Transverse colon (tissue), 4 donors: ENCODE results near the gene PGM2. TPM values are rescaled to one million over a fixed set of nuclear protein-coding genes. Genes with fewer than 3 reads are reported as not detected.

Experiments
- DNase-seq: peaks from one replicate; pipeline ENCODE4 v3.0.0-alpha.2; 2019
- H3K27ac ChIP-seq, 4 donors: fragments of 200-600 bp; sonication (generic); 2 replicates each; pipeline ENCODE4 v1.5.1; 2016 to 2018; ENCODE audit warnings: inconsistent platforms in 4 of 4
- H3K27me3 ChIP-seq: fragments of 200-600 bp; sonication (generic); 2 replicates; pipeline ENCODE4 v1.5.1; 2017; ENCODE audit warnings: inconsistent platforms
- H3K36me3 ChIP-seq, 4 donors: fragments of 200-600 bp; sonication (generic); 2 replicates each; pipeline ENCODE4 v1.5.1; 2017 to 2019; ENCODE audit warnings: inconsistent platforms in 4 of 4
- H3K4me1 ChIP-seq, 4 donors: fragments of 200-600 bp; sonication (generic); 2 replicates each; pipeline ENCODE4 v1.5.1; 2017 to 2020; ENCODE audit warnings: inconsistent platforms in 4 of 4
- H3K4me3 ChIP-seq, 4 donors: fragments of 200-600 bp; sonication (generic); 1 replicate in 1 of 4; 2 replicates in 3 of 4; pipeline versions ENCODE4 v1.5.1 to v1.6.1; 2017 to 2019; ENCODE audit warnings: inconsistent platforms in 4 of 4
- H3K9me3 ChIP-seq, 2 donors: fragments of 200-600 bp; sonication (generic); 2 replicates each; pipeline ENCODE4 v1.5.1; 2017 to 2019; ENCODE audit warnings: inconsistent platforms in 2 of 2
- CTCF ChIP-seq, 5 experiments: fragments of 200-600 bp in 3 of 5; fragments of 450-650 bp in 2 of 5; sonication (generic) in 3 of 5; IDR thresholded peaks; 1 replicate in 2 of 5; 2 replicates in 3 of 5; pipeline ENCODE4 v1.5.1; 2016 to 2017; ENCODE audit warnings: antibody characterized with exemption in 5 of 5, inconsistent platforms in 3 of 5, mild to moderate bottlenecking in 2 of 5, moderate library complexity in 1 of 5
- EP300 ChIP-seq: sonication (generic); formaldehyde crosslinking; IDR thresholded peaks from one replicate; pipeline ENCODE4 v1.6.1; 2017; ENCODE audit warnings: antibody characterized with exemption, low read depth
- POLR2A ChIP-seq: fragments of 450-650 bp; IDR thresholded peaks from one replicate; pipeline ENCODE4 v1.6.1; 2016; ENCODE audit warnings: antibody characterized with exemption, mild to moderate bottlenecking, moderate library complexity
- POLR2AphosphoS5 ChIP-seq, 3 donors: sonication (generic); formaldehyde crosslinking; IDR thresholded peaks; one replicate each; pipeline ENCODE4 v1.6.1; 2016; ENCODE audit warnings: antibody characterized with exemption in 3 of 3
- WGBS, 2 donors: methylation state at CpG; one replicate each; pipeline ENCODE4 v1.1.5; 2018; ENCODE audit warnings: low coverage in 1 of 2; 5-methylcytosine and 5-hydroxymethylcytosine counted together
- in situ Hi-C, 4 donors: fragments of 200-750 bp; cut with MboI; loops; one replicate each; pipeline versions ENCODE4 v1.15.0 to v1.15.1; 2017; ENCODE audit warnings: low sequenced_read_pairs in 3 of 4, low pct_ligation_motif_present in 1 of 4, low pct_unique_long_range_greater_than_20kb in 1 of 4
- intact Hi-C: fragments of 100-400 bp; cut with DNase I; formaldehyde crosslinking; loops from one replicate; pipeline ENCODE4 v1.15.1; 2023; ENCODE audit warnings: low total_unique reads
- total RNA-seq, 4 donors: library from RNA; depleted of rRNA; stranded (reverse); fragments of >200 nt; gene quantifications; one replicate each; pipeline ENCODE4 v1.1.0, GENCODE V29; 2016

The PGM2 gene
- total RNA-seq, 4 donors from 2014 or later: 5.8 to 21.0 (median 14.7) TPM

- DNase-seq: peak; percentile 18
- Histone ChIP-seq H3K4me3 (peak overlapping the region; percentile 67 to 81 (median 74)), H3K27me3 (no peaks in the 10 kb centered on the region), H3K9me3 (no peaks in the 10 kb centered on the region), H3K4me1 (peaks cover 13 to 26% (median 21%) of the 10 kb centered on the region in 4 donors), H3K27ac (peak overlapping the region; percentile 85 to 90 (median 88)), H3K36me3 (peaks cover 0 to 8% (median 0%) of the 10 kb centered on the region in 4 donors)
- 1 to 10% methylated on average over 2 to 14 of the region's 14 CpGs for WGBS, 2 donors
- in situ Hi-C loops (no loop called here), intact Hi-C loops (loop anchor here (5.0 to 10.0 kb wide), 2 partner anchors 66 to 209 kb away; partner anchors contain the start of gene TBC1D1)
- no peak for TF ChIP-seq POLR2A
- no peak for TF ChIP-seq POLR2AphosphoS5 (IDR thresholded peaks at IDR 0.05)
- no peak for TF ChIP-seq EP300
- no peak for TF ChIP-seq CTCF (IDR thresholded peaks at IDR 0.05)
Measured at GRCh38 chr4:37825968-37826294, 555 bp upstream of the PGM2 start.

- H3K27ac ChIP-seq: peak overlapping the region; percentile 85 to 90 (median 88)
- H3K4me1 ChIP-seq: peaks cover 13 to 26% (median 21%) of the 10 kb centered on the region in 4 donors
- H3K4me3 ChIP-seq: peak overlapping the region; percentile 67 to 81 (median 74)
- intact Hi-C loops (loop anchor here (5.0 to 10.0 kb wide), 2 partner anchors 65 to 208 kb away; partner anchors contain the start of gene TBC1D1), in situ Hi-C loops (no loop called here)
- TF ChIP-seq EP300: no peak
- no peak for TF ChIP-seq POLR2A
- peak in 1 of 5 experiments; percentile 4 for TF ChIP-seq CTCF (IDR thresholded peaks at IDR 0.05)
- TF ChIP-seq POLR2AphosphoS5 (IDR thresholded peaks at IDR 0.05): peak in 1 of 3 donors; percentile 10
- H3K27me3 ChIP-seq: no peaks in the 10 kb centered on the region
- H3K36me3 ChIP-seq: peaks cover 0 to 8% (median 0%) of the 10 kb centered on the region in 4 donors
- DNase-seq: peak; percentile 29
- H3K9me3 ChIP-seq: no peaks in the 10 kb centered on the region
- WGBS, 2 donors: 3 to 8% methylated on average over 9 to 34 of the region's 38 CpGs
Measured at GRCh38 chr4:37827030-37827685, 672 bp downstream of the PGM2 start.

GRCh38 chr4:37827802-37828321 is 1.4 kb downstream of the PGM2 start:
- in situ Hi-C loops (no loop called here), intact Hi-C loops (loop anchor here (5.0 to 10.0 kb wide), 2 partner anchors 64 to 207 kb away; partner anchors contain the start of gene TBC1D1)
- peak overlapping the region in 2 of 4 donors; percentile 85 to 87 for H3K27ac ChIP-seq
- no peaks in the 10 kb centered on the region for H3K9me3 ChIP-seq
- peaks cover 13 to 26% (median 21%) of the 10 kb centered on the region in 4 donors for H3K4me1 ChIP-seq
- no peaks in the 10 kb centered on the region for H3K27me3 ChIP-seq
- no peak for DNase-seq
- H3K36me3 ChIP-seq: peaks cover 0 to 8% (median 0%) of the 10 kb centered on the region in 4 donors
- TF ChIP-seq POLR2A (no peak), CTCF (IDR thresholded peaks at IDR 0.05) (no peak)
- H3K4me3 ChIP-seq: peak overlapping the region in 3 of 4 donors; percentile 71 to 81 (median 77)
- WGBS, 2 donors: 50 to 75% methylated on average over 1 of the region's 1 CpG

- Histone ChIP-seq H3K9me3 (no peaks in the 10 kb centered on the region), H3K27me3 (no peaks in the 10 kb centered on the region), H3K27ac (no peak overlapping the region), H3K4me3 (no peak overlapping the region), H3K36me3 (peaks cover 0 to 14% (median 0%) of the 10 kb centered on the region in 4 donors), H3K4me1 (peaks cover 13 to 26% (median 21%) of the 10 kb centered on the region in 4 donors)
- 61 to 63% methylated on average over 3 of the region's 3 CpGs for WGBS, 2 donors
- in situ Hi-C loops: no loop called here
- no peak for DNase-seq
- intact Hi-C loops: loop anchor here (5.0 to 10.0 kb wide), 2 partner anchors 63 to 206 kb away; partner anchors contain the start of gene TBC1D1
- TF ChIP-seq EP300 (no peak), POLR2AphosphoS5 (IDR thresholded peaks at IDR 0.05) (no peak), POLR2A (no peak), CTCF (IDR thresholded peaks at IDR 0.05) (no peak)
Measured at GRCh38 chr4:37828843-37829242, 2.4 kb downstream of the PGM2 start.
